K562 (cell line): ENCODE data around the gene ERC2.

Experiments
- CHAMP1 ChIP-seq: fragments of 450-650 bp; IDR thresholded peaks from 2 replicates; pipeline ENCODE4 v1.6.1; 2016; ENCODE audit warnings: mild to moderate bottlenecking
- CHD4 ChIP-seq: fragments of 200-600 bp; sonication (generic); IDR thresholded peaks from 3 replicates; pipeline ENCODE4 v1.6.1; 2012; ENCODE audit warnings: low read depth, mild to moderate bottlenecking, mixed read lengths, low read length, inconsistent platforms; ENCODE audit not compliant: insufficient read depth, insufficient replicate concordance, poor library complexity, severe bottlenecking
- MYBL2 ChIP-seq, 2 experiments: fragments of 450-650 bp in 1 of 2; sonication (generic) in 1 of 2; formaldehyde crosslinking in 1 of 2; IDR thresholded peaks; 2 replicates each; pipeline versions ENCODE4 v1.6.1 to v1.8.1; 2017 to 2022; ENCODE audit warnings: borderline replicate concordance in 1 of 2, inconsistent platforms in 1 of 2, low read depth in 1 of 2, mild to moderate bottlenecking in 1 of 2, missing genetic modification reagents in 1 of 2, moderate library complexity in 1 of 2
- STAT5A ChIP-seq: IDR thresholded peaks from 2 replicates; pipeline ENCODE4 v1.6.1; 2012; ENCODE audit warnings: low read length, inconsistent platforms, borderline replicate concordance
- TFAM ChIP-seq: fragments of 250-450 bp; sonication (Bioruptor Pico); conservative IDR thresholded peaks from 2 replicates; pipeline ENCODE4 v1.5.0; 2021; ENCODE audit warnings: mild to moderate bottlenecking, moderate library complexity

GRCh38 chr3:56361731-56362130, 106.5 kb downstream of the ERC2 start:
- TF ChIP-seq CHD4 (no peak), TFAM (CRISPR knock-in tag) (no peak), CHAMP1 (no peak), STAT5A (no peak), MYBL2 (IDR thresholded peaks at IDR 0.05; ENCODE audit: low read depth) (no peak), MYBL2 (CRISPR knock-in tag; IDR thresholded peaks at IDR 0.05; ENCODE audit: borderline replicate concordance) (no peak)
